DOHH2 (cell line): Measurements from ENCODE around the gene TRAF1.

Experiments
- H3F3A ChIP-seq: fragments of 200-600 bp; sonication (generic), shearing (Covaris generic); 2 replicates; pipeline ENCODE4 v1.6.0; 2016; ENCODE audit warnings: antibody characterized with exemption, mild to moderate bottlenecking; ENCODE audit not compliant: control insufficient read depth, insufficient read depth
- H3K27ac ChIP-seq: fragments of 200-600 bp; sonication (generic); 2 replicates; pipeline ENCODE4 v1.5.1; 2014; ENCODE audit warnings: low read depth, mild to moderate bottlenecking, low read length, moderate library complexity
- H3K27me3 ChIP-seq: fragments of 200-600 bp; sonication (generic); 2 replicates; pipeline ENCODE4 v1.6.1; 2014; ENCODE audit warnings: mild to moderate bottlenecking, low read length, mixed read lengths; ENCODE audit not compliant: control insufficient read depth
- H3K36me3 ChIP-seq: fragments of 200-600 bp; sonication (generic); 2 replicates; pipeline ENCODE4 v1.6.1; 2014; ENCODE audit warnings: mild to moderate bottlenecking, low read length, moderate library complexity, mixed read lengths; ENCODE audit not compliant: control insufficient read depth
- H3K4me1 ChIP-seq: fragments of 200-600 bp; sonication (generic); 2 replicates; pipeline ENCODE4 v1.6.1; 2014; ENCODE audit warnings: mild to moderate bottlenecking, low read length, mixed read lengths; ENCODE audit not compliant: control insufficient read depth
- H3K4me2 ChIP-seq: fragments of 200-600 bp; sonication (generic); 2 replicates; pipeline ENCODE4 v1.6.0; 2014; ENCODE audit warnings: mild to moderate bottlenecking, low read length, moderate library complexity
- H3K4me3 ChIP-seq: fragments of 200-600 bp; sonication (generic); 2 replicates; pipeline ENCODE4 v1.5.1; 2014; ENCODE audit warnings: mild to moderate bottlenecking, low read length, mixed read lengths
- H3K79me2 ChIP-seq: fragments of 200-600 bp; sonication (generic); 2 replicates; pipeline ENCODE4 v1.6.1; 2014; ENCODE audit warnings: mild to moderate bottlenecking, low read length, mixed read lengths; ENCODE audit not compliant: control insufficient read depth
- H3K9me2 ChIP-seq: fragments of 200-600 bp; sonication (generic); replicated peaks from 2 replicates; pipeline ENCODE4 v1.6.1; 2014; ENCODE audit warnings: mild to moderate bottlenecking, low read length, mixed read lengths; ENCODE audit not compliant: control insufficient read depth
- H3K9me3 ChIP-seq: fragments of 200-600 bp; sonication (generic); 2 replicates; pipeline ENCODE4 v1.6.1; 2014; ENCODE audit warnings: antibody characterized with exemption, low read length, mixed read lengths; ENCODE audit not compliant: control insufficient read depth, insufficient read depth
- H4K20me1 ChIP-seq: fragments of 200-600 bp; sonication (generic); 2 replicates; pipeline ENCODE4 v1.6.0; 2014; ENCODE audit warnings: low read depth, mild to moderate bottlenecking, antibody characterized with exemption, low read length, moderate library complexity; ENCODE audit not compliant: control insufficient read depth, insufficient read depth
- EZH2phosphoT487 ChIP-seq: fragments of 200-600 bp; sonication (generic); IDR thresholded peaks from 2 replicates; pipeline ENCODE4 v1.6.1; 2017; ENCODE audit warnings: borderline replicate concordance, mild to moderate bottlenecking, antibody characterized with exemption, low read length, moderate library complexity, mixed read lengths
- TF ChIP-seq, protein P1 (sequence below): fragments of 200-600 bp; sonication (generic); IDR thresholded peaks from one replicate; pipeline ENCODE4 v1.5.1; 2014; ENCODE audit warnings: antibody characterized with exemption, mild to moderate bottlenecking, low read depth, low read length; ENCODE audit not compliant: poor library complexity, severe bottlenecking

The TRAF1 gene

DNA sequence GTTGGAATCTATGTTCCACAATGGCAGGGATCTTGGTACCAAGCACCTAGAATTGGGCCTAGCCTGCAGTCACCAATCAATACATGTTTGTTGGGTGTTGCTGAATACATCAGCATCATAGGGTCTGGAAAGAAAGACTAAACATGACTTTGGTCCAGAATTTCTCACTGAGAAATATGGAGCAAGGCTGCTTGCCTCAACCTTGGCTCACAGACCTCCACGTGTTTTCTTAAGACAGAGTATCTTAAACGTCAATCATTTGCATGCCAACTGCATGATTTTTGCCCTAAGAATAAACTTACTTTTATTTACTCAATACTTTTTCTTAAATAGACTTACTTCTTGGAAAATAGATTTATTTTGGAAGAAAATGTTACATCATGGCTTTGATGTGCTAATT, 22.7 kb upstream of the TRAF1 start:
- peaks cover 15% of the 10 kb centered on the region for H3K4me1 ChIP-seq
- TF ChIP-seq, protein P1, sequence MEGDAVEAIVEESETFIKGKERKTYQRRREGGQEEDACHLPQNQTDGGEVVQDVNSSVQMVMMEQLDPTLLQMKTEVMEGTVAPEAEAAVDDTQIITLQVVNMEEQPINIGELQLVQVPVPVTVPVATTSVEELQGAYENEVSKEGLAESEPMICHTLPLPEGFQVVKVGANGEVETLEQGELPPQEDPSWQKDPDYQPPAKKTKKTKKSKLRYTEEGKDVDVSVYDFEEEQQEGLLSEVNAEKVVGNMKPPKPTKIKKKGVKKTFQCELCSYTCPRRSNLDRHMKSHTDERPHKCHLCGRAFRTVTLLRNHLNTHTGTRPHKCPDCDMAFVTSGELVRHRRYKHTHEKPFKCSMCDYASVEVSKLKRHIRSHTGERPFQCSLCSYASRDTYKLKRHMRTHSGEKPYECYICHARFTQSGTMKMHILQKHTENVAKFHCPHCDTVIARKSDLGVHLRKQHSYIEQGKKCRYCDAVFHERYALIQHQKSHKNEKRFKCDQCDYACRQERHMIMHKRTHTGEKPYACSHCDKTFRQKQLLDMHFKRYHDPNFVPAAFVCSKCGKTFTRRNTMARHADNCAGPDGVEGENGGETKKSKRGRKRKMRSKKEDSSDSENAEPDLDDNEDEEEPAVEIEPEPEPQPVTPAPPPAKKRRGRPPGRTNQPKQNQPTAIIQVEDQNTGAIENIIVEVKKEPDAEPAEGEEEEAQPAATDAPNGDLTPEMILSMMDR, result no peak
- TF ChIP-seq EZH2phosphoT487, result no peak
- H4K20me1 ChIP-seq, result no peaks in the 10 kb centered on the region

DNA sequence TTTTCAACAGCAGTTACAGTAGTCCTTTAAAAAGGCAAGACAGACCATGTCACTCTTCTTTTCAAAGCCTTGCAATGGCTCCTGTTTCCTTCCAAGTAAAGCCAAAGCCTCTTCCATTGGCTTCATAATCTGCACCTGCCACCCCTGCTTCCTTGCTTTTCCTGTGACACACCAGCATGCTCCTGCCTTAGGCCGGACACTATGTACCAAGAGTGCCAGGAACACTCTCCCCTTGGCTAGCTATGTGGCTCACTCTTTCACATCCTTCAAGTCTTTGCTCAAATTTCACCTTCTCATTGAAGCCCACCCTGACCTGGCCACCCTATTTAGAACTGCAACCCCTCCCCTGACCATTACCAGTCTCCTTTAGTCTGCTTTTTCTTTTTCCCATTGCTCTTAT, 22.2 kb upstream of the TRAF1 start:
- Histone ChIP-seq H3K27me3 (no peaks in the 10 kb centered on the region), H3F3A (peaks cover 5% of the 10 kb centered on the region; the same call in 1 of the 2 replicates), H3K4me2 (no peak overlapping the region), H3K36me3 (no peaks in the 10 kb centered on the region), H4K20me1 (no peaks in the 10 kb centered on the region), H3K4me3 (no peak overlapping the region), H3K27ac (no peak overlapping the region), H3K79me2 (no peaks in the 10 kb centered on the region), H3K9me2 (no peaks in the 10 kb centered on the region), H3K4me1 (peaks cover 19% of the 10 kb centered on the region), H3K9me3 (no peaks in the 10 kb centered on the region)
- TF ChIP-seq, protein P1, result no peak
- no peak for TF ChIP-seq EZH2phosphoT487

More for the DNA sequence above, 22.7 kb upstream of the TRAF1 start:
- Histone ChIP-seq H3K9me2 (no peaks in the 10 kb centered on the region), H3K4me3 (no peak overlapping the region), H3K27me3 (no peaks in the 10 kb centered on the region), H3K4me2 (no peak overlapping the region), H3K9me3 (no peaks in the 10 kb centered on the region), H3K79me2 (no peaks in the 10 kb centered on the region), H3F3A (peaks cover 3% of the 10 kb centered on the region; the same call in 1 of the 2 replicates), H3K36me3 (no peaks in the 10 kb centered on the region), H3K27ac (no peak overlapping the region)

DNA sequence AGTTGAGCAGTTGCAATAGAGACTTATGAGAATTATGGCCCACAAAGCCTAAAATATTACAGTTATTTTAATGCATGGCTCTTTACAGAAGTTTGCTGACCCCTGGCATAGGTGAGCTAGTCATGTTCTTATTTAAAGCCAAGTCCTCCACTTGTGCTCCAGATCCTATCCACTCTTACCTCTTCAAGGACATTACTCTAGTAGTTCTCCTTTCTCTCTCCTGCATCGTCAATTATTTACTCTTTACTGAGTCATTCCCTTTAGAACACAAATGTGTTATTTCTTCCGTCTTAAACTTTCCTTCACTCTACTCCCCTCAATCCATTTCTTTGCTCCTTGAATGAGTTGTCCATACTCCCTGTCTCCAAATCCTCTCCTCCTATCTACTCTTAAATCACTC, 20.6 kb upstream of the TRAF1 start:
- Histone ChIP-seq H3K4me2 (no peak overlapping the region), H3K9me2 (no peaks in the 10 kb centered on the region), H3K36me3 (no peaks in the 10 kb centered on the region), H3K27ac (no peak overlapping the region), H3K27me3 (no peaks in the 10 kb centered on the region), H3K4me1 (peaks cover 21% of the 10 kb centered on the region), H3K4me3 (no peak overlapping the region), H3K79me2 (no peaks in the 10 kb centered on the region), H3K9me3 (no peaks in the 10 kb centered on the region), H3F3A (peaks cover 3% of the 10 kb centered on the region; the same call in 1 of the 2 replicates), H4K20me1 (no peaks in the 10 kb centered on the region)
- TF ChIP-seq, protein P1, result no peak
- TF ChIP-seq EZH2phosphoT487, result no peak

DNA sequence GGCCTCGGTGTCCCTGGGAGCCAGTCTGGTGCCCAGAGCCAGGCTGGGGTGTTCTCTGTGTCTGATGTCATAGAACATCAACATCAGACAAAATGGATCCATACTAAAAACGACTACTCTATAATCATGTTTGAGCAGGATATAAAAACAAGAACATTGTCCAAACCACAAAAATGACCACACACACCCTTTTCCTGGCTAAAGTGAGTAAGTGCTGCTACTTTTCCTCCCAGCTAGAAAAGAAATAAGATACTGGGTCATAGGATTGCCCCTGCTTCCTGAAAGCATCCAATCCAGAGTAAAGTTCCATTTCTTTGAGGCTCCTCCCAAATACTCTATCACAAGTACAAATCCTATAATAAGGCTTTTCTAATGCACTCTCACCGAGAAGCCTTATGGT, 19.7 kb upstream of the TRAF1 start:
- no peaks in the 10 kb centered on the region for H3K36me3 ChIP-seq
- no peaks in the 10 kb centered on the region for H3K9me2 ChIP-seq
- no peaks in the 10 kb centered on the region for H4K20me1 ChIP-seq
- H3K27ac ChIP-seq, result no peak overlapping the region
- no peaks in the 10 kb centered on the region for H3K79me2 ChIP-seq
- TF ChIP-seq, protein P1, result no peak
- no peak for TF ChIP-seq EZH2phosphoT487
- H3K4me2 ChIP-seq, result no peak overlapping the region
- peaks cover 21% of the 10 kb centered on the region for H3K4me1 ChIP-seq
- no peak overlapping the region for H3K4me3 ChIP-seq
- peaks cover 3% of the 10 kb centered on the region; the same call in 1 of the 2 replicates for H3F3A ChIP-seq
- no peaks in the 10 kb centered on the region for H3K9me3 ChIP-seq
- H3K27me3 ChIP-seq, result no peaks in the 10 kb centered on the region
